IgD-negative memory B cell (primary cell): ENCODE data around the gene DIMT1. TPM values are rescaled to one million over a fixed set of nuclear protein-coding genes. Genes with fewer than 3 reads are reported as not detected.

ENCODE experiments used
- H3K27ac Mint-ChIP-seq, 3 donors: one replicate each; pipeline ENCODE4 v1.8.0; 2020 to 2022; ENCODE audit warnings: mild to moderate bottlenecking in 3 of 3, mixed read lengths in 3 of 3, moderate library complexity in 1 of 3
- H3K27me3 Mint-ChIP-seq: one replicate; pipeline ENCODE4 v1.8.0; 2021; ENCODE audit warnings: mixed read lengths
- H3K36me3 Mint-ChIP-seq: one replicate; pipeline ENCODE4 v1.8.0; 2020; ENCODE audit warnings: mild to moderate bottlenecking, mixed read lengths
- H3K4me1 Mint-ChIP-seq, 3 donors: one replicate each; pipeline ENCODE4 v1.8.0; 2020 to 2022; ENCODE audit warnings: mixed read lengths in 3 of 3, mild to moderate bottlenecking in 1 of 3
- H3K4me3 Mint-ChIP-seq, 4 donors: one replicate each; pipeline ENCODE4 v1.8.0; 2020 to 2022; ENCODE audit warnings: mild to moderate bottlenecking in 4 of 4, mixed read lengths in 4 of 4, moderate library complexity in 3 of 4
- H3K9me3 Mint-ChIP-seq, 3 donors: one replicate each; pipeline ENCODE4 v1.8.0; 2020 to 2021; ENCODE audit warnings: mixed read lengths in 3 of 3, mild to moderate bottlenecking in 1 of 3
- polyA plus RNA-seq: library from polyadenylated mRNA; unstranded; fragments of 300-500 nt; fragmentation: Illumina TruSeq; gene quantifications from one replicate; pipeline ENCODE4 v1.2.3, GENCODE V29; 2021

The DIMT1 gene
- polyA plus RNA-seq, 1 donor from 2014 or later = 37.7 TPM

- Mint-ChIP-seq H3K27me3 (no peaks in the 10 kb centered on the region), H3K27ac (peak overlapping the region in 2 of 3 donors; percentile 40 to 97), H3K4me3 (peak overlapping the region in 1 of 4 donors; percentile 15), H3K36me3 (no peaks in the 10 kb centered on the region), H3K9me3 (no peaks in the 10 kb centered on the region), H3K4me1 (peaks cover 19 to 36% (median 33%) of the 10 kb centered on the region in 3 donors)
Observed at GRCh38 chr5:62342476-62342837, 61.2 kb downstream of the DIMT1 start.

DNA sequence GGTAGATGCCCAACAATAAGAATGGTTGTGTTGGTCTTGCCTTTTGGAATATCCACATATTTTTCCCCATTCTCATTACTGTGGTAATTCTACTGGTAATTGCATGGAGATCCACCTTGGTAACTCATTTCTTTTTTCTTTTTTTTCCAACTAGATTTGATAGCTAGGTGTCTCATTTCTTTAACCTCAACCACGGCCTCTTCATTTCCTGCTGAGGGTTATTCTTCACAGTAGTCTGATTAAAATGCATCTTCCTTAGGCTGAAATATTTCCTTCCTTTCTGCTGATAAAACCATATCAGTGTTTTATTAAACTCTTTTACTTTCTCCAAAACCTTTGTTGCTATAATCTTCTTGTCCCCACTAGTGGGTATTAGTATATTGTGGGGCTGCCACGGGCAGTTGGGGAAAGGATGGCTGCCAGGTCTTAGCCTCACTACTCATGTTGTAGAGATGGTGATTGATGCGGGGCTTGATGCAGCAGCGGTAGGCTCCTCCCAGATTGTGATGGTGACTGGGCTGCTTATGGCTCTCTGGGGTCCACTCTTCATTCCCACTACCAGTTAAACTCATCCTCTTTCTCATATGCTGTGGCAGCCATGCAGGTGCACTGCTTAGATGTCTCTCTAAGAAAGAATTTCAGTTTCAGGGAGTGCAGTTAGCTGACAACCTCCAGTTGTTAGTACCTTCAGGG lies 61.8 kb downstream of the DIMT1 start:
- Mint-ChIP-seq H3K27me3 (no peaks in the 10 kb centered on the region), H3K9me3 (no peaks in the 10 kb centered on the region), H3K4me1 (peaks cover 19 to 36% (median 33%) of the 10 kb centered on the region in 3 donors), H3K36me3 (no peaks in the 10 kb centered on the region), H3K27ac (peak overlapping the region in 2 of 3 donors; percentile 40 to 97), H3K4me3 (peak overlapping the region in 2 of 4 donors; percentile 15 to 77)

DNA sequence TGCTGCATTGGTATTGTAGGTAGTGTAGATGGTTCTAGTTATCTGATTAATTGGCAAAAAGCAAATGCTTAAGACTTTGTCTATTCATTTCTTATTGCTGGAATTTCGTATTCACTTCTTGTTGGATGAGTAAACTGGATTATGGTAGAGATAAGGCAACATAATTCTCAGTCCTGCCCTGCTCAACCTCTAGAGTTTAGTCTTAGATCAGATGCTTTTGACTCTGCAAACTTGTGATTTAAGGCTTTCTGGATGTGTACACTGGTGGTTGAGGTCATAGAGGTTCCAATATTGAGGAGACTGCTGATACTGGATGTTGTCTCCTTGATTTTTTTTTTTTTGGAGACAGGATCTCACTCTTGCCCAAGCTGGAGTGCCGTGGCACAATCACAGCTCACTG lies 62.7 kb downstream of the DIMT1 start:
- H3K27me3 Mint-ChIP-seq = no peaks in the 10 kb centered on the region
- peaks cover 2% of the 10 kb centered on the region for H3K36me3 Mint-ChIP-seq
- no peaks in the 10 kb centered on the region for H3K9me3 Mint-ChIP-seq
- H3K4me1 Mint-ChIP-seq = peaks cover 19 to 36% (median 33%) of the 10 kb centered on the region in 3 donors
- no peak overlapping the region for H3K4me3 Mint-ChIP-seq
- H3K27ac Mint-ChIP-seq = peak overlapping the region in 1 of 3 donors; percentile 46

- Mint-ChIP-seq H3K27ac (peak overlapping the region in 1 of 3 donors; percentile 31), H3K4me1 (peaks cover 21 to 36% (median 33%) of the 10 kb centered on the region in 3 donors), H3K4me3 (no peak overlapping the region), H3K9me3 (no peaks in the 10 kb centered on the region), H3K27me3 (no peaks in the 10 kb centered on the region), H3K36me3 (peaks cover 2% of the 10 kb centered on the region)
Observed at GRCh38 chr5:62340392-62340791, 63.3 kb downstream of the DIMT1 start.

Other genes with a start within 250 kb of the DIMT1 start
- 61.1 TPM for gene KIF2A, start 97.7 kb downstream of the DIMT1 start, polyA plus RNA-seq
- 5.7 TPM for gene IPO11, start 8.9 kb upstream of the DIMT1 start, polyA plus RNA-seq
- not detected for gene LRRC70, start 174.9 kb upstream of the DIMT1 start, polyA plus RNA-seq